GM19455 (cell line): ENCODE data around the gene ANKRD55.
"Not testable (repeated sequence)": the region's sequence is repeated elsewhere in the genome, so short reads cannot be mapped to it uniquely, and the experiment has no call there.

Experiments used
- ATAC-seq: cut with Tn5 transposase; IDR thresholded peaks from one replicate; pipeline ENCODE4 v1.9.1; 2021; ENCODE audit not compliant: unreplicated experiment

The ANKRD55 gene

GRCh38 chr5:56083286-56083854, 149.8 kb downstream of the ANKRD55 start:
- ATAC-seq: no peak

DNA sequence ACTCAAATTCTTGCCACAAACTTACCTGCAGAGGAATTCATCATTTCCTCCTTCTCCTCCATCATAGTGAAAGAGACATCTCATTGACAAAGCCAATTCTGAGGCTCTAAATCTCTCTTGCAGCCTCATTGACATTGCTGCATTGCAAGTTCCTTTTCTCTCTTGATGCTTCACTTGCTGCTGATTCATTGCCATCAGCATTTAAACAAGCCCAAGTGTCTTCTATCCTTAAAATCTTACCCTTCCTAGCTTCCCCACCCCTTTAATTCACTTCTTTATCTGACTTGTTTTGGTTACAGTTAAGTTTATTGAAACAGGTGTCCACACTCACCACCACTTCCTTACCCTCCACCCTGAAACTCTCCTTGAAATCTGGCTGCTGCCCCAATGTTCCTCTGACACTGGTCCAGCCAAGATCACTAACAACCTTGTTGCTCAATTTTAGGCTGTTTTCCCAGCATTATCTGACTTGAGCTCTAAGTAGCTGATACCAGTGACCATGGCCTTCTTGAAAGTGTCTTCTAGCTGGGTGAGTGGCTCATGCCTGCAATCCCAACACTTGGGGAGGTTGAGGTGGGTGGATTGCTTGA, 152.0 kb downstream of the ANKRD55 start:
- ATAC-seq: not testable (repeated sequence)

DNA sequence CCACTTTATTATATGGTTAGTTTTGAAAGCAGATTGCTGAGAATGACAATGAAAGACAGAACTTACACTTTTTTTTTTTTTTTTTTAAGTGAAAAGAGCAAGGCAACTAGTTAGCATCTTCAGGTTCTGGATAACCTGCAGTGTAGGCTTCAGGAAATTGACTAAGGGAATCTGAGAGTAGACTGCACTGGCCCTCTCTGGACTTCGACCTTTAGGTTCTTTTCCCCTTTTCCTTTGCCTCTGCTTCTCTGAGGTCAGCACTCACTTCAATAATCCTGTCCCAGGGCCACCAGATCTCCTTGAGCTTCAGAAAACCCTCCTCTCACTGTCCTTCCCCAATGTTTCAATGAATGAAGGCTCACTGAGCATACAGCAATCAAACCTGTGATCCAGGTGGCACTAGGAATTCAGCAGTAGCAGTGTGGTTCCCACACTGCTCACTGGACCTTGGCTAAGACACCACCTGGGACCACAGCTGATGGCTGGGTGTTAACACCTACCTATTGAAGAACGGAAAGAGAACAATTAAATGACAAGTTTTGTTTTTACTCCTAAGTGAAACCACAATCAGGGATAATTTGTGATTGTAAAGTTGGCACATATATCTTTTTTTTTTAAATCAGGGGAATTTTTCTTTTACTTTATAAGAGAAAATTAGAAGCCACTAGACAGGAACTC, 152.6 kb downstream of the ANKRD55 start:
- no peak for ATAC-seq

- not testable (repeated sequence) for ATAC-seq
These were observed 154.0 kb downstream of the ANKRD55 start for GRCh38 chr5:56079157-56079500.

GRCh38 chr5:56078278-56079156, 154.6 kb downstream of the ANKRD55 start:
- ATAC-seq: no peak

GRCh38 chr5:56077796-56078233, 155.3 kb downstream of the ANKRD55 start:
- ATAC-seq: no peak

GRCh38 chr5:56076486-56076885, 156.6 kb downstream of the ANKRD55 start:
- no peak for ATAC-seq

DNA sequence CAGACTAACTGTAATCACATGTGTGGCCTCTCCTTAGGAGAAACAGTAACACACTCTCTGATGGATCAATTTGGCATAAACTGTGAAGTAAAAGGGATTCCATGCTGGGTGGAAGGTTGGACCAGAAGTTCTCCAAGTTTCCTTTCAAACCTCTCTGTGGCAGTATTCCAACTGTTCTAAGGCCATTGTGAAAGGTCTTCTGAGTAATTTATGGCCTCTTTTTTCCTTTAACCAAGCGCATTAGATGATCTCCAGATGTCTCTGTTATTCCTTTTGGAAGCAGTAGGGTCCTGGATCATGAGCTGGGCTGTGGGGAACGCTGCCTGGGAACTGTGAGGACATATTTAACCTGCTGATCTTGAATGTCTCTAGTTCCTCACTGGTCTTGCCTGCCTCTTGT, 157.8 kb downstream of the ANKRD55 start:
- ATAC-seq: no peak

- ATAC-seq: no peak
These were observed 160.0 kb downstream of the ANKRD55 start for GRCh38 chr5:56072863-56073766.

- ATAC-seq: no peak
These were observed 161.7 kb downstream of the ANKRD55 start for GRCh38 chr5:56071470-56071869.

DNA sequence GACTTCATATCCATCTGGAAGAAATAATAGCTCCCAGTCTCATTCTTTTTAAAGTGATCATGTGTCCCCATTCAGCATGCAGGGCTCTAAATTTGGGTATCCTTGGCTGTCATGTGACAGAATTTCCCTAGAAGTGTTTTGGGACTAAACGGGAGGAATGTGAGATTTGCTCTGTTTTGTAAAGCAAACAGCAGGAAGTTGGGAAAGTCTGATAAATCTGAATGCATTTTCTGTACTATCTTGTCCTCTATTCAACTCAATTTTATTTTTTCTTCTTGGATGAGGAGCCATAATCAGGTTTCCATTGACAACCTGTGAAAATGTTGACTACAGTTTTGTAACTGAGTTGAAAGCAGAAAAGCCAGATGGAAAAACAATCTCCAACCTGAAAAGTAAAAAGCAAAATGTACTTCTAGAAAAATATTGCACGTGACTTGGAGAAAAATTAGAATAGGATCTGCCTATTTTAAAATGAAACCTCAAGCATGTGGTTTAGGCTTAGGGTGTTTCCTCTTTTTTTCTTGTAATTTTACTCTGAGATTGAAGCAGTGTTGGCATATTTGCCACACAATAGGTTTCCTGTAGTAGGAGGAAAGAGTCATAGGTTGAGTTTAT, 162.2 kb downstream of the ANKRD55 start:
- no peak for ATAC-seq

- no peak for ATAC-seq
These were observed 163.4 kb downstream of the ANKRD55 start for GRCh38 chr5:56069652-56070226.

DNA sequence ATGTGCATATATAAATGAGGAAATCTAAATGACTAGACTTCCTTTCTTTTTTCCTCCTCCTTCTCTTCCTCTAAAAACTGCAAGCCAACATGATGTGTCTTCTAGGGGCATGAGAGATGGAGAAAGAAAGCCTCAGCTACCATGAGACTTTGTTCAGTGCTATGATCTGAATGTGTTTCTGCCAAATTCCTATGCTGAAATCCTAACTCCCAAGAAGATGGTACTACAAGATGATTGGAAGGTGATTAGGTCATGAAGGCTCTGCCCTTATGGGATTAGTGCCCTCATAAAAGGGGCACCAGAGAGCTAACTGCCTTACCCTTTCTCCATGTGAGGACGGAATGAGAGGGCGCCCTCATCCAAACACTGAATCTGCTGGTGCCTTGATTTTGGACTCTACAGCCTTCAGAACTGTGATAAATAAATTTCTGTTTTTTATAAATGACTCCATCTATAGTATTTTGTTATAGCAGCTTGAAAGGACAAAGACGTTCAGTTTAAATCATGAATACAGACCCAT, 166.1 kb downstream of the ANKRD55 start:
- ATAC-seq: no peak

- no peak for ATAC-seq
These were observed 168.1 kb downstream of the ANKRD55 start for GRCh38 chr5:56064984-56065383.

DNA sequence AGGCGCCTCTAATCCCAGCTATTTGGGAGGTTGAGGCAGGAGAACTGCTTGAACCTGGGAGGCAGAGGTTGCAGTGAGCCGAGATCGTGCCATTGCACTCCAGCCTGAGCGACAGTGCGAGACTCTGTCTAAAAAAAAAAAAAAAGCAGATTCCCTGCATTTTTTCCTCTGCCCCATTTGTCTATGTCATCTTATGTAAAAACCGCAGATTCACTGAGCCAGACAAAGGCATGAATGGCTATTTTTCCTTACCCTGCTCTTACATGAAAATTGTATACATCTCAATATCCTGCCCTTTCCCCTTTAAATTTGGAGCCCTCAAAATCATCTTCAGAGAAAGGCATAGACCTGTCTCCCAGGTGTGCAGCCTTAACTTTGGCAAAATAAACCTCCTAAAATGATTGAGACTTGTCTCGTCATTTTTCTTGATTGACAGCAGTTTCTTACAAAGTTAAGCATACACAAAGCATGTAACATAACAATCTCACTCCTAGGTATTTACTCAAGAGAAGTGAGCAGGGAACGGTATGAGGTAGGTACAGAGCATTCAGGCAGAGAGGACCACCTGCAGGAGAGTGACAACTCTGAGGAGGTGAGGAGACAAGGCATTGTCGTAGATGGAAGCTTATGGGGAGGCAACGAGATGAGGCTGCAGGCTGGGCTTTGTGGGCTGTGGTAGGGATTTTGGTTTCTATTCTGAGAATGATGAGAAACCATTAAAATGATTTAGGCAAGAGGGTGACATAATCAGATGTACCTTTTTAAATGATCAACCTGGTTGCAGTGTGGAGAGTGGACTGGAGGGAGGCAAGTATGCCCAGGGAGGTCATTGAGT, 172.6 kb downstream of the ANKRD55 start:
- no peak for ATAC-seq

GRCh38 chr5:56059854-56060253, 173.3 kb downstream of the ANKRD55 start:
- no peak for ATAC-seq

DNA sequence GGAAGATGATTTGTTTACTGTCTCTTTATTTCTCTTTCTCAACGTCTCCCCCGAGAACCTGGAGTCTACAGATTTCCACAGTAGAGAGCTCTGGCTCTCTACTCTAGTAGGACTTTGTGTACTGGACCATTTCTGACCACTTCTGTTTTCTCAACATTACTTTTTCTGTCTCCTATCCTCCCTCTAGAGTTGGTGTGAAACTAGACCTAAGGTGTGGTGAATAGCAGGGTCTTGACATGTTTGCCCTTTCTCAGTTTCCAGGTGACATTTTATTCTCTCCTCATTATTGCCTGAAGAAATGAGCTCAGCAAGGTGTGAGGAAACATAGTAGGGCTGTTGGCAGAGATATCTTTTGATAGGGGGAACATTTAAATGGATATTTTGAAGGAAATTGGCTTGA, 176.3 kb downstream of the ANKRD55 start:
- ATAC-seq: peak; percentile 73

GRCh38 chr5:56055859-56056258, 177.3 kb downstream of the ANKRD55 start:
- ATAC-seq: no peak

- ATAC-seq: no peak
These were observed 177.8 kb downstream of the ANKRD55 start for GRCh38 chr5:56055287-56055686.
